Tibial nerve (tissue), 4 donors: ENCODE data around the gene ERCC4. TPM values are rescaled to one million over a fixed set of nuclear protein-coding genes. Genes with fewer than 3 reads are reported as not detected.
"Not testable (repeated sequence)": the region's sequence is repeated elsewhere in the genome, so short reads cannot be mapped to it uniquely, and the experiment has no call there.

Source experiments
- DNase-seq, 2 donors: peaks; one replicate each; pipeline ENCODE4 v3.0.0-alpha.2; 2019; ENCODE audit warnings: low spot score in 2 of 2
- H3K27ac ChIP-seq, 4 donors: fragments of 200-600 bp; sonication (generic) in 3 of 4; one replicate each; pipeline ENCODE4 v1.5.1; 2017 to 2019; ENCODE audit warnings: mild to moderate bottlenecking in 1 of 4
- H3K27me3 ChIP-seq, 2 donors: fragments of 200-600 bp; sonication (generic) in 1 of 2; one replicate each; pipeline versions ENCODE4 v1.5.1 to v1.6.0; 2017 to 2019
- H3K36me3 ChIP-seq, 3 donors: fragments of 200-600 bp; sonication (generic); one replicate each; pipeline ENCODE4 v1.5.1; 2018 to 2019
- H3K4me1 ChIP-seq, 4 donors: fragments of 200-600 bp; sonication (generic) in 3 of 4; one replicate each; pipeline ENCODE4 v1.5.1; 2017 to 2019
- H3K4me3 ChIP-seq, 4 donors: fragments of 200-600 bp; sonication (generic) in 3 of 4; one replicate each; pipeline ENCODE4 v1.5.1; 2017 to 2019; ENCODE audit warnings: mild to moderate bottlenecking in 1 of 4, moderate library complexity in 1 of 4
- H3K9me3 ChIP-seq, 4 donors: fragments of 200-600 bp; sonication (generic) in 3 of 4; one replicate each; pipeline ENCODE4 v1.5.1; 2017 to 2019
- EP300 ChIP-seq, 2 donors: sonication (generic); formaldehyde crosslinking; IDR thresholded peaks; one replicate each; pipeline ENCODE4 v1.6.1; 2017; ENCODE audit warnings: antibody characterized with exemption in 2 of 2, mild to moderate bottlenecking in 1 of 2
- POLR2A ChIP-seq, 2 donors: fragments of 450-650 bp; IDR thresholded peaks; one replicate each; pipeline ENCODE4 v1.6.1; 2017; ENCODE audit warnings: antibody characterized with exemption in 2 of 2, mild to moderate bottlenecking in 2 of 2, moderate library complexity in 2 of 2
- WGBS, 2 donors: methylation state at CpG; one replicate each; pipeline ENCODE4 v1.1.5; 2018; 5-methylcytosine and 5-hydroxymethylcytosine counted together
- total RNA-seq, 4 donors: library from RNA; depleted of rRNA; stranded (reverse); fragments of >200 nt; gene quantifications; one replicate each; pipeline ENCODE4 v1.1.0, GENCODE V29; 2016
- TF ChIP-seq, protein P1 (sequence below), 5 experiments: fragments of 200-600 bp in 3 of 5; fragments of 450-650 bp in 2 of 5; sonication (generic) in 3 of 5; IDR thresholded peaks; one replicate each; pipeline ENCODE4 v1.5.1; 2016 to 2019; ENCODE audit warnings: antibody characterized with exemption in 5 of 5, mild to moderate bottlenecking in 3 of 5, moderate library complexity in 2 of 5

Gene ERCC4
- total RNA-seq, 4 donors from 2014 or later = 7.3 to 8.7 (median 7.9) TPM

DNA sequence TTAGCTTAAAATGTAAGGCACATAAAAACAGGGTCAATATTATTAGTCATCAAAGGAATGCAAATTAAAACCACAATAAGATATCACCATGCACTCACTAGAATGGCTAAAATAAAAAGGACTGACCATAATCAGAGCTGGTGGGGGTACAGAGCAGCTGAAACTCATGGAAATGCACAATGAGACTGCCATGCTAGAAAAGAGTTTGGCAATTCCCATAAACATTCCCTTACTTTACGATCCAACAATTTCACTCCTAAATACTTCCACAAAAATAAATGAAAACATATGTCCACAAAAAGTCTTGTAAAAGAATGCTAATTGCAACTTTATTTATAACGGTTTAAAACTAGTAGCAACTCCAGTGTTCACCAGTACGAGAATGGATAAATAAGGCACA, 36.1 kb upstream of the ERCC4 start:
- WGBS, 2 donors = 41 to 67% methylated on average over 3 of the region's 3 CpGs
- no peak for DNase-seq

DNA sequence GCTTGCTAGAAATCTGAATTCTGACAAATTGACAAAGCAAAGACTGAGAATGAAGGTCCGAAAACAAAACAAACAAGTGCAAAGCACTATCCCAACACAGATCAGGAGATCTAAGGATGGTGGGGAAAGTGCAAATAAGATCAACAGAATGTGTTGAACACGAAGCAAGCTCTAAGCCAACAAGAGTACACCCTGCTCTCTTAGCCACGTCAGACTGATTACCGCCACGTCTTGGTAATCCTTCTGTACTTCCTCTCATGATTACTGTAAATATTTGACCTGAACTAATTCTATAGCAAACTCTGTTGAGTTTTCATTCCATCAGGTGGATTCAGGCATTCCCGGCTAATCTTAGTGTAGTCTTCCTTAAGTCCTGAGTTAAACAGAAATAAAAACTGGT, 34.3 kb upstream of the ERCC4 start:
- no peaks in the 10 kb centered on the region for H3K9me3 ChIP-seq
- H3K27me3 ChIP-seq = no peaks in the 10 kb centered on the region
- no peaks in the 10 kb centered on the region for H3K36me3 ChIP-seq
- no peak for DNase-seq
- 67 to 71% methylated on average over 6 of the region's 6 CpGs for WGBS, 2 donors
- no peaks in the 10 kb centered on the region for H3K4me1 ChIP-seq
- TF ChIP-seq POLR2A (IDR thresholded peaks at IDR 0.05) = no peak
- H3K27ac ChIP-seq = no peak overlapping the region
- no peak overlapping the region for H3K4me3 ChIP-seq

More for the DNA sequence above, 36.1 kb upstream of the ERCC4 start:
- no peaks in the 10 kb centered on the region for H3K27me3 ChIP-seq
- TF ChIP-seq POLR2A (IDR thresholded peaks at IDR 0.05) (no peak), EP300 (IDR thresholded peaks at IDR 0.05) (no peak)
- TF ChIP-seq, protein P1, sequence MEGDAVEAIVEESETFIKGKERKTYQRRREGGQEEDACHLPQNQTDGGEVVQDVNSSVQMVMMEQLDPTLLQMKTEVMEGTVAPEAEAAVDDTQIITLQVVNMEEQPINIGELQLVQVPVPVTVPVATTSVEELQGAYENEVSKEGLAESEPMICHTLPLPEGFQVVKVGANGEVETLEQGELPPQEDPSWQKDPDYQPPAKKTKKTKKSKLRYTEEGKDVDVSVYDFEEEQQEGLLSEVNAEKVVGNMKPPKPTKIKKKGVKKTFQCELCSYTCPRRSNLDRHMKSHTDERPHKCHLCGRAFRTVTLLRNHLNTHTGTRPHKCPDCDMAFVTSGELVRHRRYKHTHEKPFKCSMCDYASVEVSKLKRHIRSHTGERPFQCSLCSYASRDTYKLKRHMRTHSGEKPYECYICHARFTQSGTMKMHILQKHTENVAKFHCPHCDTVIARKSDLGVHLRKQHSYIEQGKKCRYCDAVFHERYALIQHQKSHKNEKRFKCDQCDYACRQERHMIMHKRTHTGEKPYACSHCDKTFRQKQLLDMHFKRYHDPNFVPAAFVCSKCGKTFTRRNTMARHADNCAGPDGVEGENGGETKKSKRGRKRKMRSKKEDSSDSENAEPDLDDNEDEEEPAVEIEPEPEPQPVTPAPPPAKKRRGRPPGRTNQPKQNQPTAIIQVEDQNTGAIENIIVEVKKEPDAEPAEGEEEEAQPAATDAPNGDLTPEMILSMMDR (IDR thresholded peaks at IDR 0.05) = no peak
- H3K9me3 ChIP-seq = no peaks in the 10 kb centered on the region
- H3K4me1 ChIP-seq = no peaks in the 10 kb centered on the region
- H3K36me3 ChIP-seq = no peaks in the 10 kb centered on the region
- no peak overlapping the region for H3K4me3 ChIP-seq
- no peak overlapping the region for H3K27ac ChIP-seq

DNA sequence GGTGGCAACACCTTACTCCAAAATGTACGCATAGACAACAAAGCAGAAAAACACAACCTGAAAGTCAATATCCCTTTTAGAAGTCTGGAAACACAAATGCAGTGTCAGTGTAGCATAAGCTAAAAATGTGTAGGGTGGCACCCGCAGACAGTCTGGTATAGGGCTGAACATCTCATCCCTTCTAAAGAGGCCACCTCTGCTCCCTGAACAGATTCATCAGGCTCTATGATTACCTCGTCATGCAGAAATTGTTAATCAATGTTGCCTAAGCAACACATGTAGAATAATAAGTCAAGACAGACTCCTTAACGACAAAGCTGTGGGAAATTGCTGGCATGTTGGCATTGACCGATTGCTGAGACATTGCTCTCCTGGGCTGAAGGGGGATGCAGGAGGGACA, 33.3 kb upstream of the ERCC4 start:
- H3K9me3 ChIP-seq = no peaks in the 10 kb centered on the region
- DNase-seq = no peak
- H3K4me3 ChIP-seq = no peak overlapping the region
- no peaks in the 10 kb centered on the region for H3K4me1 ChIP-seq
- no peak overlapping the region for H3K27ac ChIP-seq
- no peaks in the 10 kb centered on the region for H3K36me3 ChIP-seq
- no peak for TF ChIP-seq EP300 (IDR thresholded peaks at IDR 0.05)
- TF ChIP-seq POLR2A (IDR thresholded peaks at IDR 0.05) = no peak
- TF ChIP-seq, protein P1 (IDR thresholded peaks at IDR 0.05) = no peak
- no peaks in the 10 kb centered on the region for H3K27me3 ChIP-seq
- WGBS, 2 donors = 89 to 90% methylated on average over 5 of the region's 5 CpGs

DNA sequence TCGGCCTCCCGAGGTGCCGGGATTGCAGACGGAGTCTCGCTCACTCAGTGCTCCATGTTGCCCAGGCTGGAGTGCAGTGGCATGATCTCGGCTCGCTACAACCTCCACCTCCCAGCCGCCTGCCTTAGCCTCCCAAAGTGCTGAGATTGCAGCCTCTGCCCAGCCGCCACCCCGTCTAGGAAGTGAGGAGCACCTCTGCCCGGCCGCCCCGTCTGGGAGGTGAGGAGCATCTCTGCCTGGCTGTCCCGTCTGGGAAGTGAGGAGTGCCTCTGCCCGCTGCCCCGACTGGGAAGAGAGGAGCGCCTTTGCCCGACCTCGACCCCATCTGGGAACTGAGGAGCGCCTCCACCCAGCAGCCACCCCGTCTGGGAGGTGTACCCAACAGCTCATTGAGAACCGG, 30.6 kb upstream of the ERCC4 start:
- H3K27ac ChIP-seq, DNase-seq, H3K27me3 ChIP-seq, H3K9me3 ChIP-seq, H3K4me3 ChIP-seq, H3K4me1 ChIP-seq, H3K36me3 ChIP-seq: not testable (repeated sequence)
- 89 to 95% methylated on average over 19 to 22 of the region's 22 CpGs for WGBS, 2 donors

GRCh38 chr16:13892301-13892700, 27.7 kb upstream of the ERCC4 start:
- Histone ChIP-seq H3K4me1 (no peaks in the 10 kb centered on the region), H3K9me3 (peaks cover 0 to 5% (median 0%) of the 10 kb centered on the region in 4 donors), H3K36me3 (no peaks in the 10 kb centered on the region), H3K27me3 (no peaks in the 10 kb centered on the region), H3K27ac (no peak overlapping the region), H3K4me3 (no peak overlapping the region)
- 60% methylated on average over 4 of the region's 4 CpGs for WGBS, 2 donors
- TF ChIP-seq EP300 (IDR thresholded peaks at IDR 0.05) (no peak), POLR2A (IDR thresholded peaks at IDR 0.05) (no peak)
- TF ChIP-seq, protein P1 (IDR thresholded peaks at IDR 0.05) = no peak
- DNase-seq = no peak

- WGBS, 2 donors = 69 to 77% methylated on average over 1 of the region's 1 CpG
- H3K36me3 ChIP-seq = no peaks in the 10 kb centered on the region
- H3K4me1 ChIP-seq = no peaks in the 10 kb centered on the region
- H3K27ac ChIP-seq = no peak overlapping the region
- DNase-seq = no peak
- peaks cover 0 to 6% (median 0%) of the 10 kb centered on the region in 4 donors for H3K9me3 ChIP-seq
- H3K4me3 ChIP-seq = no peak overlapping the region
- TF ChIP-seq, protein P1 (IDR thresholded peaks at IDR 0.05) = no peak
- TF ChIP-seq EP300 (IDR thresholded peaks at IDR 0.05) (no peak), POLR2A (IDR thresholded peaks at IDR 0.05) (no peak)
- no peaks in the 10 kb centered on the region for H3K27me3 ChIP-seq
Observed at GRCh38 chr16:13895516-13895915, 24.4 kb upstream of the ERCC4 start.
